Left kidney (tissue), 1 donor: ENCODE measurements around the gene RPE. TPM values are rescaled to one million over a fixed set of nuclear protein-coding genes. Genes with fewer than 3 reads are reported as not detected.

Experiments
- polyA plus RNA-seq: library from polyadenylated mRNA; unstranded; fragments of 120-200 nt; gene quantifications from one replicate; pipeline ENCODE4 v1.2.1, GENCODE V29; 2013; ENCODE audit not compliant: insufficient read length

Gene RPE
- polyA plus RNA-seq, 1 donor: 67.2 TPM

Other genes with a start within 250 kb of the RPE start
- gene UNC80, start 230.8 kb upstream of the RPE start, polyA plus RNA-seq: 2.2 TPM
- gene KANSL1L, start 168.8 kb downstream of the RPE start, polyA plus RNA-seq: 78.0 TPM
- gene ACADL, start 222.8 kb downstream of the RPE start, polyA plus RNA-seq: 31.5 TPM